Esophagus squamous epithelium (tissue), 5 donors: ENCODE results near the gene INSR. TPM values are rescaled to one million over a fixed set of nuclear protein-coding genes. Genes with fewer than 3 reads are reported as not detected.

ENCODE experiments used
- DNase-seq: peaks from one replicate; lab custom pipeline; 2025; lab: John Stamatoyannopoulos, UW
- H3K27ac ChIP-seq, 4 donors: fragments of 200-600 bp; sonication (generic); one replicate each; pipeline ENCODE4 v1.5.1; 2016 to 2019; ENCODE audit warnings: mild to moderate bottlenecking in 1 of 4
- H3K27me3 ChIP-seq, 4 donors: fragments of 200-600 bp; sonication (generic); 1 replicate in 3 of 4; 2 replicates in 1 of 4; pipeline versions ENCODE4 v1.5.1 to v1.6.0; 2017 to 2021; ENCODE audit warnings: antibody characterized with exemption in 1 of 4
- H3K36me3 ChIP-seq, 3 donors: fragments of 200-600 bp; sonication (generic); one replicate each; pipeline ENCODE4 v1.5.1; 2016 to 2019
- H3K4me1 ChIP-seq, 3 donors: fragments of 200-600 bp; sonication (generic); one replicate each; pipeline ENCODE4 v1.5.1; 2017 to 2019
- H3K4me3 ChIP-seq, 4 donors: fragments of 200-600 bp; sonication (generic); 1 replicate in 3 of 4; 2 replicates in 1 of 4; pipeline ENCODE4 v1.5.1; 2016 to 2019; ENCODE audit warnings: mild to moderate bottlenecking in 2 of 4, moderate library complexity in 1 of 4
- H3K9me3 ChIP-seq, 3 donors: fragments of 200-600 bp; sonication (generic); one replicate each; pipeline ENCODE4 v1.5.1; 2016 to 2019
- CTCF ChIP-seq, 6 experiments: fragments of 450-650 bp in 4 of 6; fragments of 200-600 bp in 2 of 6; sonication (generic) in 2 of 6; IDR thresholded peaks; one replicate each; pipeline ENCODE4 v1.5.1; 2016 to 2019; ENCODE audit warnings: antibody characterized with exemption in 6 of 6, mild to moderate bottlenecking in 4 of 6, moderate library complexity in 4 of 6
- POLR2A ChIP-seq, 4 donors: fragments of 450-650 bp; IDR thresholded peaks; one replicate each; pipeline ENCODE4 v1.6.1; 2017; ENCODE audit warnings: antibody characterized with exemption in 4 of 4, mild to moderate bottlenecking in 4 of 4, moderate library complexity in 3 of 4
- WGBS, 2 donors: methylation state at CpG; one replicate each; pipeline ENCODE4 v1.1.5; 2018; 5-methylcytosine and 5-hydroxymethylcytosine counted together
- intact Hi-C: fragments of 100-400 bp; cut with DNase I; formaldehyde crosslinking; loops from one replicate; pipeline ENCODE4 v1.15.0; 2022
- total RNA-seq, 4 donors: library from RNA; depleted of rRNA; stranded (reverse); fragments of >200 nt; gene quantifications; one replicate each; pipeline ENCODE4 v1.1.0, GENCODE V29; 2016
- donor health status: DM: yes; HTN: yes; CAD: no.

The INSR gene
- total RNA-seq, 4 donors from 2014 or later: 4.9 to 33.4 (median 10.8) TPM

- WGBS, 2 donors: 95 to 96% methylated on average over 6 to 8 of the region's 16 CpGs
- H3K36me3 ChIP-seq: peaks cover 11 to 92% (median 14%) of the 10 kb centered on the region in 3 donors
Observed at GRCh38 chr19:7122701-7123100, 171.5 kb downstream of the INSR start.

GRCh38 chr19:7120499-7120898 lies 173.7 kb downstream of the INSR start:
- Histone ChIP-seq H3K4me1 (no peaks in the 10 kb centered on the region), H3K9me3 (peaks cover 0 to 4% (median 0%) of the 10 kb centered on the region in 3 donors), H3K36me3 (peaks cover 0 to 86% (median under 1%) of the 10 kb centered on the region in 3 donors), H3K4me3 (no peak overlapping the region), H3K27ac (no peak overlapping the region), H3K27me3 (no peaks in the 10 kb centered on the region)
- 96% methylated on average over 10 of the region's 10 CpGs for WGBS, 2 donors
- DNase-seq: no peak
- intact Hi-C loops: no loop called here
- no peak for TF ChIP-seq POLR2A (IDR thresholded peaks at IDR 0.05)
- no peak for TF ChIP-seq CTCF (IDR thresholded peaks at IDR 0.05)

More at GRCh38 chr19:7122701-7123100, 171.5 kb downstream of the INSR start:
- DNase-seq: no peak
- Histone ChIP-seq H3K27ac (no peak overlapping the region), H3K9me3 (peaks cover 0 to 20% (median 13%) of the 10 kb centered on the region in 3 donors), H3K4me3 (no peak overlapping the region), H3K27me3 (no peaks in the 10 kb centered on the region), H3K4me1 (no peaks in the 10 kb centered on the region)
- TF ChIP-seq POLR2A (IDR thresholded peaks at IDR 0.05): no peak
- TF ChIP-seq CTCF (IDR thresholded peaks at IDR 0.05): no peak
- intact Hi-C loops: no loop called here

GRCh38 chr19:7119582-7119981 lies 174.6 kb downstream of the INSR start:
- H3K27me3 ChIP-seq: no peaks in the 10 kb centered on the region
- DNase-seq: no peak
- TF ChIP-seq CTCF (IDR thresholded peaks at IDR 0.05): no peak
- TF ChIP-seq POLR2A (IDR thresholded peaks at IDR 0.05): no peak
- H3K9me3 ChIP-seq: no peaks in the 10 kb centered on the region
- no peak overlapping the region for H3K4me3 ChIP-seq
- 90 to 93% methylated on average over 14 of the region's 14 CpGs for WGBS, 2 donors
- H3K27ac ChIP-seq: no peak overlapping the region
- intact Hi-C loops: no loop called here
- H3K4me1 ChIP-seq: no peaks in the 10 kb centered on the region
- peaks cover 0 to 83% (median 0%) of the 10 kb centered on the region in 3 donors for H3K36me3 ChIP-seq

- Histone ChIP-seq H3K36me3 (peaks cover 0 to 67% (median 0%) of the 10 kb centered on the region in 3 donors), H3K27ac (no peak overlapping the region), H3K4me1 (no peaks in the 10 kb centered on the region), H3K4me3 (no peak overlapping the region), H3K27me3 (no peaks in the 10 kb centered on the region), H3K9me3 (no peaks in the 10 kb centered on the region)
- no peak for DNase-seq
- intact Hi-C loops: no loop called here
- TF ChIP-seq POLR2A (IDR thresholded peaks at IDR 0.05) (no peak), CTCF (IDR thresholded peaks at IDR 0.05) (no peak)
- WGBS, 2 donors: 82 to 98% methylated on average over 6 of the region's 11 CpGs
Observed at GRCh38 chr19:7117248-7117647, 177.0 kb downstream of the INSR start.

- Histone ChIP-seq H3K36me3 (peaks cover 0 to 52% (median 0%) of the 10 kb centered on the region in 3 donors), H3K4me3 (no peak overlapping the region), H3K4me1 (no peaks in the 10 kb centered on the region), H3K9me3 (no peaks in the 10 kb centered on the region), H3K27ac (no peak overlapping the region), H3K27me3 (no peaks in the 10 kb centered on the region)
- 70 to 82% methylated on average over 5 to 6 of the region's 6 CpGs for WGBS, 2 donors
- intact Hi-C loops: no loop called here
- TF ChIP-seq POLR2A (IDR thresholded peaks at IDR 0.05): no peak
- TF ChIP-seq CTCF (IDR thresholded peaks at IDR 0.05): no peak
- no peak for DNase-seq
Observed at GRCh38 chr19:7115721-7116120, 178.5 kb downstream of the INSR start.
